T-helper 17 cell (primary cell): Measurements from ENCODE around the gene HTR3E. TPM values are rescaled to one million over a fixed set of nuclear protein-coding genes. Genes with fewer than 3 reads are reported as not detected.
A peak's percentile ranks its signal among the peaks of the same experiment; 100 is the strongest.

Experiments used
- ATAC-seq: fragments of 150-1000 bp; cut with Tn5 transposase; 2 replicates; pipeline ENCODE4 v1.10.0; 2021; ENCODE audit warnings: mild to moderate bottlenecking, moderate library complexity
- DNase-seq, 3 donors: peaks; one replicate each; pipeline versions ENCODE4 v3.0.0 to v3.0.0-alpha.2; 2020 to 2021
- H3K9me3 ChIP-seq: one replicate; pipeline ENCODE4 v1.7.0; 2013; ENCODE audit warnings: low read length, mild to moderate bottlenecking; ENCODE audit not compliant: control insufficient read depth, poor library complexity, severe bottlenecking
- H3K27ac Mint-ChIP-seq: one replicate; pipeline ENCODE4 v1.8.0; 2022; ENCODE audit warnings: mild to moderate bottlenecking, moderate library complexity, mixed read lengths
- H3K27me3 Mint-ChIP-seq: one replicate; pipeline ENCODE4 v1.8.0; 2022; ENCODE audit warnings: mixed read lengths
- H3K36me3 Mint-ChIP-seq: one replicate; pipeline ENCODE4 v1.8.0; 2022; ENCODE audit warnings: low read depth, mixed read lengths
- H3K4me1 Mint-ChIP-seq: one replicate; pipeline ENCODE4 v1.8.0; 2022; ENCODE audit warnings: mild to moderate bottlenecking, mixed read lengths
- H3K4me3 Mint-ChIP-seq: one replicate; pipeline ENCODE4 v1.8.0; 2022; ENCODE audit warnings: mild to moderate bottlenecking, moderate library complexity, mixed read lengths
- total RNA-seq, 4 donors: library from RNA in 2 of 4; stranded (reverse) in 2 of 4; gene quantifications; one replicate each; pipeline ENCODE4 v1.2.3 and lab custom pipeline; 2022 to 2026

Gene HTR3E
- total RNA-seq, 2 donors from 2014 or later = not detected

GRCh38 chr3:184129012-184129411 lies 32.1 kb downstream of the HTR3E start:
- H3K36me3 Mint-ChIP-seq = no peaks in the 10 kb centered on the region
- no peak for ATAC-seq
- no peaks in the 10 kb centered on the region for H3K9me3 ChIP-seq
- H3K27ac Mint-ChIP-seq = no peak overlapping the region
- no peaks in the 10 kb centered on the region for H3K27me3 Mint-ChIP-seq
- H3K4me3 Mint-ChIP-seq = no peak overlapping the region
- no peak for DNase-seq
- H3K4me1 Mint-ChIP-seq = peaks cover 3% of the 10 kb centered on the region

GRCh38 chr3:184132945-184133344 lies 36.1 kb downstream of the HTR3E start:
- H3K36me3 Mint-ChIP-seq = no peaks in the 10 kb centered on the region
- no peak overlapping the region for H3K4me3 Mint-ChIP-seq
- H3K27ac Mint-ChIP-seq = no peak overlapping the region
- no peaks in the 10 kb centered on the region for H3K9me3 ChIP-seq
- no peak for DNase-seq
- ATAC-seq = no peak
- H3K27me3 Mint-ChIP-seq = no peaks in the 10 kb centered on the region
- H3K4me1 Mint-ChIP-seq = peaks cover 33% of the 10 kb centered on the region

GRCh38 chr3:184133840-184134745 lies 37.2 kb downstream of the HTR3E start:
- peak overlapping the region; percentile 99 for H3K4me3 Mint-ChIP-seq
- H3K27me3 Mint-ChIP-seq = no peaks in the 10 kb centered on the region
- peak; percentile 13 for ATAC-seq
- peak in 2 of 3 donors; percentile 16 to 23 for DNase-seq
- no peaks in the 10 kb centered on the region for H3K9me3 ChIP-seq
- no peaks in the 10 kb centered on the region for H3K36me3 Mint-ChIP-seq
- peaks cover 33% of the 10 kb centered on the region for H3K4me1 Mint-ChIP-seq
- peak overlapping the region; percentile 96 for H3K27ac Mint-ChIP-seq

- no peaks in the 10 kb centered on the region for H3K9me3 ChIP-seq
- DNase-seq (no peak), ATAC-seq (peak; percentile 35)
- Mint-ChIP-seq H3K4me1 (peaks cover 33% of the 10 kb centered on the region), H3K36me3 (no peaks in the 10 kb centered on the region), H3K27me3 (no peaks in the 10 kb centered on the region), H3K4me3 (peak overlapping the region; percentile 99), H3K27ac (peak overlapping the region; percentile 96)
Measured at GRCh38 chr3:184134746-184135148, 37.9 kb downstream of the HTR3E start.

GRCh38 chr3:184135149-184135910 lies 38.5 kb downstream of the HTR3E start, which contains the start of gene EIF2B5:
TSS of gene EIF2B5 (plus strand) at chr3:184135358. CDS start at chr3:184135386, 28 bp downstream.
- Mint-ChIP-seq H3K4me1 (peaks cover 33% of the 10 kb centered on the region), H3K36me3 (peaks cover 5% of the 10 kb centered on the region), H3K4me3 (peak within 1 kb of the TSS; percentile 99), H3K27ac (peak within 1 kb of the TSS; percentile 96), H3K27me3 (no peaks in the 10 kb centered on the region)
- ATAC-seq (peak; percentile 93), DNase-seq (peak; percentile 68 to 80 (median 73))
- no peaks in the 10 kb centered on the region for H3K9me3 ChIP-seq

- Mint-ChIP-seq H3K27ac (peak overlapping the region; percentile 96), H3K4me3 (peak overlapping the region; percentile 99), H3K4me1 (peaks cover 33% of the 10 kb centered on the region), H3K27me3 (no peaks in the 10 kb centered on the region), H3K36me3 (peaks cover 6% of the 10 kb centered on the region)
- no peaks in the 10 kb centered on the region for H3K9me3 ChIP-seq
- ATAC-seq (no peak), DNase-seq (no peak)
Measured at GRCh38 chr3:184135911-184136260, 39.0 kb downstream of the HTR3E start.

GRCh38 chr3:184140436-184140835 lies 43.6 kb downstream of the HTR3E start:
- Mint-ChIP-seq H3K4me3 (no peak overlapping the region), H3K27ac (no peak overlapping the region), H3K36me3 (peaks cover 10% of the 10 kb centered on the region), H3K27me3 (no peaks in the 10 kb centered on the region), H3K4me1 (peaks cover 25% of the 10 kb centered on the region)
- ATAC-seq = no peak
- no peak for DNase-seq
- no peaks in the 10 kb centered on the region for H3K9me3 ChIP-seq

GRCh38 chr3:184142199-184142598 lies 45.3 kb downstream of the HTR3E start:
- Mint-ChIP-seq H3K36me3 (peaks cover 10% of the 10 kb centered on the region), H3K4me1 (peaks cover 8% of the 10 kb centered on the region), H3K4me3 (no peak overlapping the region), H3K27me3 (no peaks in the 10 kb centered on the region), H3K27ac (peak overlapping the region; percentile 70)
- no peaks in the 10 kb centered on the region for H3K9me3 ChIP-seq
- no peak for DNase-seq
- no peak for ATAC-seq

- Mint-ChIP-seq H3K36me3 (peaks cover 10% of the 10 kb centered on the region), H3K4me3 (no peak overlapping the region), H3K4me1 (peaks cover 4% of the 10 kb centered on the region), H3K27me3 (no peaks in the 10 kb centered on the region), H3K27ac (peak overlapping the region; percentile 70)
- H3K9me3 ChIP-seq = no peaks in the 10 kb centered on the region
- DNase-seq (no peak), ATAC-seq (peak; percentile 30)
Measured at GRCh38 chr3:184143327-184143726, 46.5 kb downstream of the HTR3E start.

- H3K4me1 Mint-ChIP-seq = peaks cover 4% of the 10 kb centered on the region
- H3K9me3 ChIP-seq = no peaks in the 10 kb centered on the region
- no peak overlapping the region for H3K27ac Mint-ChIP-seq
- no peaks in the 10 kb centered on the region for H3K27me3 Mint-ChIP-seq
- H3K36me3 Mint-ChIP-seq = peaks cover 10% of the 10 kb centered on the region
- H3K4me3 Mint-ChIP-seq = no peak overlapping the region
- ATAC-seq (no peak), DNase-seq (no peak)
Measured at GRCh38 chr3:184144505-184144904, 47.6 kb downstream of the HTR3E start.

GRCh38 chr3:184145111-184145524 lies 48.3 kb downstream of the HTR3E start:
- H3K27me3 Mint-ChIP-seq = no peaks in the 10 kb centered on the region
- peaks cover 8% of the 10 kb centered on the region for H3K36me3 Mint-ChIP-seq
- H3K4me1 Mint-ChIP-seq = peaks cover 4% of the 10 kb centered on the region
- ATAC-seq (peak; percentile 70), DNase-seq (no peak)
- no peak overlapping the region for H3K27ac Mint-ChIP-seq
- H3K4me3 Mint-ChIP-seq = no peak overlapping the region
- no peaks in the 10 kb centered on the region for H3K9me3 ChIP-seq

GRCh38 chr3:184145751-184146270 lies 48.9 kb downstream of the HTR3E start:
- peaks cover 5% of the 10 kb centered on the region for H3K36me3 Mint-ChIP-seq
- no peak overlapping the region for H3K27ac Mint-ChIP-seq
- H3K27me3 Mint-ChIP-seq = no peaks in the 10 kb centered on the region

GRCh38 chr3:184148076-184148475 lies 51.2 kb downstream of the HTR3E start:
- ATAC-seq = no peak
- no peak overlapping the region for H3K4me3 Mint-ChIP-seq
- H3K27ac Mint-ChIP-seq = peak overlapping the region; percentile 65
- no peaks in the 10 kb centered on the region for H3K27me3 Mint-ChIP-seq
- H3K9me3 ChIP-seq = no peaks in the 10 kb centered on the region
- H3K4me1 Mint-ChIP-seq = no peaks in the 10 kb centered on the region
- no peaks in the 10 kb centered on the region for H3K36me3 Mint-ChIP-seq
- DNase-seq = no peak

More at GRCh38 chr3:184145751-184146270, 48.9 kb downstream of the HTR3E start:
- no peak for ATAC-seq
- peaks cover 4% of the 10 kb centered on the region for H3K4me1 Mint-ChIP-seq
- H3K4me3 Mint-ChIP-seq = no peak overlapping the region
- DNase-seq = no peak
- H3K9me3 ChIP-seq = no peaks in the 10 kb centered on the region
